Measurements from ENCODE around the gene STXBP6.

The STXBP6 gene

GRCh38 chr14:25041898-25042297 is 8.0 kb downstream of the STXBP6 start:
- ATAC-seq: no peak
- Mint-ChIP-seq H3K27ac (no peak overlapping the region), H3K9me3 (no peaks in the 10 kb centered on the region), H3K4me3 (no peak overlapping the region), H3K36me3 (no peaks in the 10 kb centered on the region), H3K4me1 (no peaks in the 10 kb centered on the region)
- no peak for DNase-seq (ENCODE audit: low spot score in 2 of 2)

- Mint-ChIP-seq H3K9me3 (no peaks in the 10 kb centered on the region), H3K4me3 (no peak overlapping the region), H3K4me1 (no peaks in the 10 kb centered on the region), H3K27ac (no peak overlapping the region), H3K36me3 (no peaks in the 10 kb centered on the region)
- no peak for DNase-seq (ENCODE audit: low spot score in 2 of 2)
- no peak for ATAC-seq
These were observed 8.5 kb downstream of the STXBP6 start for GRCh38 chr14:25041484-25041883.

DNA sequence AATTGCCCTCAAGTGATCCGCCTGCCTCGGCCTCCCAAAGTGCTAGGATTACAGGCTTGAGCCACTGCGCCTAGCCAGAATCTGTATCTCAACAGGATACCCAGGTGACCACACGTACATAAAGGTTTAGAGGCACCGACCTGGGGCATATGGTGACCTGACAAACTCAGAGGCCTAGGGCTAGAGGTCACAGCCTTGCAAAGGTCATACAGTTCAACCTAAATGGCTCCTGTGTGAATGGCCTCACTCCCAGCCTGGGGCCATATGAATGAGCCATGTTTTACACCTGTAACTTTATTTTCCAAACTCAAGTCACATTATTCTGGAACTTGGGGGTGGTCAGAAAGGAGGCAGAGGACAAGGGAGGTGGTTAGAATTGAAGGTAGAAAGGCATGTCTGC is 10.0 kb downstream of the STXBP6 start:
- DNase-seq (ENCODE audit: low spot score in 2 of 2): no peak
- Mint-ChIP-seq H3K4me3 (no peak overlapping the region), H3K9me3 (no peaks in the 10 kb centered on the region), H3K36me3 (no peaks in the 10 kb centered on the region), H3K27ac (no peak overlapping the region), H3K4me1 (no peaks in the 10 kb centered on the region)
- no peak for ATAC-seq

GRCh38 chr14:25038044-25038668 is 11.8 kb downstream of the STXBP6 start:
- Mint-ChIP-seq H3K36me3 (no peaks in the 10 kb centered on the region), H3K4me3 (no peak overlapping the region), H3K9me3 (no peaks in the 10 kb centered on the region), H3K4me1 (no peaks in the 10 kb centered on the region), H3K27ac (no peak overlapping the region)
- no peak for DNase-seq (ENCODE audit: low spot score in 2 of 2)
- ATAC-seq: no peak

DNA sequence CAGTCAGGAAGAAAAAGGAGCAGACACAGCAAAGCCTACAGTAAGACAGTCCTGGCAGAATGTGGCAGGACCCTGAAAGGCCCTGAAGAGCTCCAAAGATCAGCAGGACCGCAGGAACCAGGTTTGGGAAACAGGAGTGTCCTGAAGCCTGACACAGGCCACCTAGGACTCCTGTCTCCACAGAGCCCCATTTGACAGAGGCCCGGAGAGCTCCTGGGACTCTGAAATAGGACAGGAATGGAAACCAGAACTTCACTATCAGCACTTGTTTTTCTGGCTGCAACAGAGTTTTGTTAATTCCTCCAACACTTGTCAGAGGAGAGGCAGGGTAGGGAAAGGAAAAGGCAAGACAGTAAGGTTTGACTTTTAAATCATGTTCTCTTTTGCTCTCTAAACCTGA is 12.9 kb downstream of the STXBP6 start:
- no peak overlapping the region for H3K27ac Mint-ChIP-seq
- no peaks in the 10 kb centered on the region for H3K36me3 Mint-ChIP-seq
- no peaks in the 10 kb centered on the region for H3K9me3 Mint-ChIP-seq
- no peak overlapping the region for H3K4me3 Mint-ChIP-seq
- DNase-seq (ENCODE audit: low spot score in 2 of 2): no peak
- ATAC-seq: no peak
- no peaks in the 10 kb centered on the region for H3K4me1 Mint-ChIP-seq

DNA sequence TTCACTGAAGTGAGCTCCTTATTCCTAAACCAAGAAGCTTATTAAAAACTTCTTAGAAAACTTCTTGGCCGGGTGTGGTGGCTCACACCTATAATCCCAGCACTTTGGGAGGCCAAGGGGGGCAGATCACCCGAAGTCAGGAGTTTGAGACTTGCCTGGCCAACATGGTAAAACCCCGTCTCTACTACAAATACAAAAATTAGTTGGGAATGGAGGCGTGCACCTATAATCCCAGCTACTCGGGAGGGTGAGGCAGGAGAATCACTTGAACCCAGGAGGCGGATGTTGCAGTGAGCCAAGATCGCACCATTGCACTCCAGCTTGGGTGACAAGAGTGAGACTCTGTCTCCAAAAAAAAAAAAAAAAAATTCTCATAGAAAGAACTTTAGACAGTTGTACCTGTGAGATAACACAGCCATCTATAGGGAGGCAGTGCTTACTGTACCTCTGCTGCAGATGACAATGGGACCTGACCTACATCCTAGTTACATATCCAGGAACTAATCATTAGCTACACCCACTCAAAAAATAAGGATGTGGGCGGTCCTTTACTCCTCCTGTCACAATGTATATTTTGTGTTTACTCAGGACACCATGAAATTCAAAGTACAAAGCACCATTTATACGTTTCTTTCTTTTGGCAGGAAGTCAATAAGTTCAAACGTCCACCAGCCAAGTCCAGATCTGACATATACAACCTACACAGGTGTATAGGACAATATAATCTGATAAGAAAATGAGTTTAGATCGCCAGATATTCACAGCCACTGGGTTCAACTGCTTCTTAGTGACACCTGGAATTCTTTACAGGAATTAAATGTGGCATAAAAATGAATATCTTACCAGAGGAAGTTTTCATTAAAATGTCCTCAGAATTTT is 14.9 kb downstream of the STXBP6 start:
- H3K4me1 Mint-ChIP-seq: no peaks in the 10 kb centered on the region

DNA sequence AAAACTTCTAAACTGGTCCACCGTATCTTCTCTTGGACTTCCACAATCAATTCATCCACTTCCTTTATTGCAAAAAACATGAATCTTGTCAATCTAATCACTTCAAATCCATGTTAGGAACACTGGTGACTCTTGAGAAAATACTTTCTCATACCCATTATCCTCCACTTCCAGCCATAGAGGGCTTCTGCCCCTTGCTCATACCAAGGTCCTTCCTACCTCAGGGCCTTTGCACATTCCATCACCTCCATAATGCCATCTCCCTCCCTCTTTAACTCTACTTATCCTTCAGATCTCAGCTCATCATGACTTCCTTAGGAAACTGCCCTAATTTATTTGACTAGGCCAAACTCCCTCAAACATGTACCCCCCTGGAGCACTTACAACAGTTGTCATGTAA is 16.6 kb downstream of the STXBP6 start:
- ATAC-seq: no peak
- Mint-ChIP-seq H3K4me3 (no peak overlapping the region), H3K9me3 (no peaks in the 10 kb centered on the region), H3K36me3 (no peaks in the 10 kb centered on the region), H3K4me1 (no peaks in the 10 kb centered on the region), H3K27ac (no peak overlapping the region)
- no peak for DNase-seq (ENCODE audit: low spot score in 2 of 2)

More for the DNA sequence above, 14.9 kb downstream of the STXBP6 start:
- Mint-ChIP-seq H3K27ac (no peak overlapping the region), H3K36me3 (no peaks in the 10 kb centered on the region), H3K9me3 (no peaks in the 10 kb centered on the region), H3K4me3 (no peak overlapping the region)
- DNase-seq (ENCODE audit: low spot score in 2 of 2) (no peak), ATAC-seq (no peak)

- Mint-ChIP-seq H3K4me1 (no peaks in the 10 kb centered on the region), H3K36me3 (no peaks in the 10 kb centered on the region), H3K9me3 (no peaks in the 10 kb centered on the region), H3K4me3 (no peak overlapping the region), H3K27ac (no peak overlapping the region)
- DNase-seq (ENCODE audit: low spot score in 2 of 2) (no peak), ATAC-seq (peak; percentile 44)
These were observed 17.7 kb downstream of the STXBP6 start for GRCh38 chr14:25032092-25032784.

- no peak overlapping the region for H3K4me3 Mint-ChIP-seq
- H3K27ac Mint-ChIP-seq: no peak overlapping the region
- no peak for ATAC-seq
- H3K9me3 Mint-ChIP-seq: no peaks in the 10 kb centered on the region
- H3K4me1 Mint-ChIP-seq: no peaks in the 10 kb centered on the region
- no peak for DNase-seq (ENCODE audit: low spot score in 2 of 2)
- no peaks in the 10 kb centered on the region for H3K36me3 Mint-ChIP-seq
These were observed 23.3 kb downstream of the STXBP6 start for GRCh38 chr14:25026476-25027137.

- H3K27ac Mint-ChIP-seq: no peak overlapping the region
- no peaks in the 10 kb centered on the region for H3K36me3 Mint-ChIP-seq
- H3K4me3 Mint-ChIP-seq: no peak overlapping the region
- DNase-seq (ENCODE audit: low spot score in 2 of 2) (no peak), ATAC-seq (no peak)
- no peaks in the 10 kb centered on the region for H3K4me1 Mint-ChIP-seq
- no peaks in the 10 kb centered on the region for H3K9me3 Mint-ChIP-seq
These were observed 30.1 kb downstream of the STXBP6 start for GRCh38 chr14:25019892-25020291.

GRCh38 chr14:25017562-25017961 is 32.4 kb downstream of the STXBP6 start:
- H3K9me3 Mint-ChIP-seq: no peaks in the 10 kb centered on the region
- peak; percentile 8 for ATAC-seq
- H3K4me1 Mint-ChIP-seq: no peaks in the 10 kb centered on the region
- no peak overlapping the region for H3K4me3 Mint-ChIP-seq
- no peak for DNase-seq (ENCODE audit: low spot score in 2 of 2)
- no peak overlapping the region for H3K27ac Mint-ChIP-seq
- no peaks in the 10 kb centered on the region for H3K36me3 Mint-ChIP-seq

- H3K9me3 Mint-ChIP-seq: no peaks in the 10 kb centered on the region
- no peak overlapping the region for H3K4me3 Mint-ChIP-seq
- DNase-seq (ENCODE audit: low spot score in 2 of 2) (no peak), ATAC-seq (no peak)
- no peaks in the 10 kb centered on the region for H3K36me3 Mint-ChIP-seq
- no peak overlapping the region for H3K27ac Mint-ChIP-seq
- no peaks in the 10 kb centered on the region for H3K4me1 Mint-ChIP-seq
These were observed 34.2 kb downstream of the STXBP6 start for GRCh38 chr14:25015761-25016160.

DNA sequence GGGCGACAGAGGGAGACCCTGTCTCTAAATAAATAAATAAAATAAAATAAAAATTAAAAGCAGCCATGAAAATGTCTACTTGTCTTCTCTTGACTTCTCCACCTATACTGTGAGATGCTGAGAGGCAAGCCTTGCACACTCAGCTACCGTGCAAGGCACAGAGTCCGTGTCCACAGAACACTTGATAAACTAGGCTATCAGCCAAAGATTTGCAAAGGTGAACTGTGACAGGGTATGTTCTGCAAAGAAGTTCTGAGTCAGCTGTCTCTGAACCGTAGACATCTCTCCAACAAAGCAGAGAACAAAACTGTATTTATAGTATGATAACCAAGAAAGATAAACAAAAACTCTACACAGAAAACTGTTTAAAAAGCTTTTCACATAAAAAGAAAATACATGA is 35.5 kb downstream of the STXBP6 start:
- ATAC-seq (no peak), DNase-seq (ENCODE audit: low spot score in 2 of 2) (no peak)
- Mint-ChIP-seq H3K36me3 (no peaks in the 10 kb centered on the region), H3K4me3 (no peak overlapping the region), H3K4me1 (no peaks in the 10 kb centered on the region), H3K9me3 (no peaks in the 10 kb centered on the region), H3K27ac (no peak overlapping the region)

GRCh38 chr14:25011095-25011494 is 38.9 kb downstream of the STXBP6 start:
- no peak for DNase-seq (ENCODE audit: low spot score in 2 of 2)
- H3K27ac Mint-ChIP-seq: no peak overlapping the region
- no peak overlapping the region for H3K4me3 Mint-ChIP-seq
- H3K4me1 Mint-ChIP-seq: no peaks in the 10 kb centered on the region
- H3K9me3 Mint-ChIP-seq: no peaks in the 10 kb centered on the region
- H3K36me3 Mint-ChIP-seq: no peaks in the 10 kb centered on the region
- no peak for ATAC-seq

DNA sequence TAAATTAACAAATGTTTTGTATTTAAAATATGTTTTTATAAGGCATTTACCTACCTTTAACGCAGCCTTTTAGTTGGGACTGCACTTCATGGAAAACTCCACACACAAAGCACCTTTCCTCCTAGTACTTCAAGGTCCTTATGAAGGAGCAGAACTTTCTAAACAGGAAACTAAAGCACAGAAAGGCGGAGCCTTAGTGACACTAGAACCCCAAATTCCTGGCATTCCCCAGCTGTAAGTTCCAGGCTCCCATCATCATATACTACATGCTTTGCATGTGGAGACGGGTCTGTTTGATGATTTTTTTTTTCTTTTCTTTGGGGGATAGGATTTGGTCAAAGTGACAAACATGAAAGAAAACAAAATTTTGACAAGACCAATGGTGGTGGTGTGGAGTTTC is 39.5 kb downstream of the STXBP6 start:
- H3K36me3 Mint-ChIP-seq: no peaks in the 10 kb centered on the region
- ATAC-seq (no peak), DNase-seq (ENCODE audit: low spot score in 2 of 2) (no peak)
- no peak overlapping the region for H3K27ac Mint-ChIP-seq
- H3K9me3 Mint-ChIP-seq: no peaks in the 10 kb centered on the region
- no peaks in the 10 kb centered on the region for H3K4me1 Mint-ChIP-seq
- H3K4me3 Mint-ChIP-seq: no peak overlapping the region
